DND-41 (cell line): ENCODE data around the gene MYL3.

ENCODE experiments used
- ATAC-seq: fragments of 200-7000 bp; cut with Tn5 transposase; 3 replicates; pipeline ENCODE4 v1.9.1; 2021; ENCODE audit warnings: low read depth; ENCODE audit not compliant: insufficient read depth
- DNase-seq: peaks from one replicate; pipeline ENCODE4 v3.0.0-alpha.2; 2020
- H2AFZ ChIP-seq: 2 replicates; pipeline ENCODE4 v1.6.0; 2012; ENCODE audit warnings: low read depth, low read length
- H3K27ac ChIP-seq: 2 replicates; pipeline ENCODE4 v1.5.1; 2012; ENCODE audit warnings: low read length, inconsistent platforms
- H3K27me3 ChIP-seq: fragments of 200-600 bp; sonication (generic); 2 replicates; pipeline ENCODE4 v1.6.0; 2012; ENCODE audit warnings: low read length, mild to moderate bottlenecking, inconsistent platforms; ENCODE audit not compliant: insufficient read depth, poor library complexity
- H3K36me3 ChIP-seq: 2 replicates; pipeline ENCODE4 v1.5.1; 2012; ENCODE audit warnings: low read length, inconsistent platforms; ENCODE audit not compliant: insufficient read depth
- H3K4me1 ChIP-seq: 2 replicates; pipeline ENCODE4 v1.5.1; 2012; ENCODE audit warnings: mild to moderate bottlenecking, low read length; ENCODE audit not compliant: insufficient read depth
- H3K4me2 ChIP-seq: 2 replicates; pipeline ENCODE4 v1.6.0; 2012; ENCODE audit warnings: mild to moderate bottlenecking, moderate library complexity, low read length, inconsistent platforms; ENCODE audit not compliant: insufficient read depth
- H3K4me3 ChIP-seq, 2 experiments: fragments of 200-600 bp in 1 of 2; shearing (Covaris generic) in 1 of 2; 2 replicates each; pipeline ENCODE4 v1.5.1; 2012 to 2016; ENCODE audit warnings: inconsistent platforms in 2 of 2, low read length in 2 of 2, mild to moderate bottlenecking in 2 of 2, low read depth in 1 of 2, moderate library complexity in 1 of 2
- H3K79me2 ChIP-seq: 2 replicates; pipeline ENCODE4 v1.6.0; 2012; ENCODE audit warnings: low read length, inconsistent platforms; ENCODE audit not compliant: insufficient read depth
- H3K9ac ChIP-seq: 2 replicates; pipeline ENCODE4 v1.6.0; 2012; ENCODE audit warnings: low read depth, mild to moderate bottlenecking, inconsistent platforms, low read length, moderate library complexity
- H3K9me3 ChIP-seq: 2 replicates; pipeline ENCODE4 v1.5.1; 2012; ENCODE audit warnings: low read length, moderate library complexity, mild to moderate bottlenecking, inconsistent platforms; ENCODE audit not compliant: insufficient read depth, severe bottlenecking
- H4K20me1 ChIP-seq: 2 replicates; pipeline ENCODE4 v1.6.0; 2012; ENCODE audit warnings: low read length; ENCODE audit not compliant: insufficient read depth
- CTCF ChIP-seq: IDR thresholded peaks from 2 replicates; pipeline ENCODE4 v1.5.1; 2012; ENCODE audit warnings: borderline replicate concordance, low read length, moderate library complexity, mild to moderate bottlenecking; ENCODE audit not compliant: poor library complexity, severe bottlenecking; ENCODE audit errors: extremely low read depth
- EZH2 ChIP-seq: IDR thresholded peaks from 3 replicates; pipeline ENCODE4 v1.6.1; 2012; ENCODE audit warnings: borderline replicate concordance, low read depth, mild to moderate bottlenecking, moderate library complexity, low read length, inconsistent platforms; ENCODE audit not compliant: severe bottlenecking

MYL3 gene

GRCh38 chr3:46903341-46904302 lies 40.4 kb upstream of the MYL3 start:
- H3K79me2 ChIP-seq = no peaks in the 10 kb centered on the region
- ATAC-seq (no peak), DNase-seq (no peak)
- H3K36me3 ChIP-seq = no peaks in the 10 kb centered on the region
- no peaks in the 10 kb centered on the region; the same call in 1 of the 2 replicates for H4K20me1 ChIP-seq
- no peak overlapping the region for H2AFZ ChIP-seq
- H3K27ac ChIP-seq = no peak overlapping the region
- H3K4me3 ChIP-seq = no peak overlapping the region
- no peak overlapping the region for H3K9ac ChIP-seq
- no peaks in the 10 kb centered on the region for H3K27me3 ChIP-seq
- H3K9me3 ChIP-seq = no peaks in the 10 kb centered on the region
- TF ChIP-seq CTCF = no peak
- TF ChIP-seq EZH2 = no peak
- no peak overlapping the region for H3K4me2 ChIP-seq
- H3K4me1 ChIP-seq = no peaks in the 10 kb centered on the region

- no peak overlapping the region for H3K27ac ChIP-seq
- H3K9ac ChIP-seq = no peak overlapping the region
- no peak overlapping the region for H3K4me2 ChIP-seq
- H3K4me1 ChIP-seq = no peaks in the 10 kb centered on the region
- H3K27me3 ChIP-seq = no peaks in the 10 kb centered on the region
- no peaks in the 10 kb centered on the region for H3K79me2 ChIP-seq
- H2AFZ ChIP-seq = no peak overlapping the region
- H3K9me3 ChIP-seq = no peaks in the 10 kb centered on the region
- DNase-seq (no peak), ATAC-seq (no peak)
- no peak overlapping the region for H3K4me3 ChIP-seq
- no peak for TF ChIP-seq EZH2
- TF ChIP-seq CTCF = no peak
- no peaks in the 10 kb centered on the region; the same call in 1 of the 2 replicates for H4K20me1 ChIP-seq
- no peaks in the 10 kb centered on the region for H3K36me3 ChIP-seq
Measured at GRCh38 chr3:46902188-46902631, 39.0 kb upstream of the MYL3 start.

GRCh38 chr3:46901591-46902187 lies 38.4 kb upstream of the MYL3 start:
- no peak overlapping the region for H3K4me2 ChIP-seq
- no peak for DNase-seq
- no peak for ATAC-seq
- TF ChIP-seq EZH2 = no peak
- TF ChIP-seq CTCF = no peak
- H2AFZ ChIP-seq = no peak overlapping the region
- H4K20me1 ChIP-seq = no peaks in the 10 kb centered on the region; the same call in 1 of the 2 replicates
- H3K36me3 ChIP-seq = no peaks in the 10 kb centered on the region
- H3K79me2 ChIP-seq = no peaks in the 10 kb centered on the region
- no peak overlapping the region for H3K9ac ChIP-seq
- no peaks in the 10 kb centered on the region for H3K4me1 ChIP-seq
- H3K27me3 ChIP-seq = no peaks in the 10 kb centered on the region
- H3K4me3 ChIP-seq = no peak overlapping the region
- no peak overlapping the region for H3K27ac ChIP-seq
- H3K9me3 ChIP-seq = no peaks in the 10 kb centered on the region
